Testis (tissue), 3 donors: ENCODE results near the gene CHDH. TPM values are rescaled to one million over a fixed set of nuclear protein-coding genes. Genes with fewer than 3 reads are reported as not detected.

Experiments used
- DNase-seq: peaks from one replicate; pipeline ENCODE4 v3.0.0-alpha.2; 2019
- H3K27ac ChIP-seq, 2 donors: fragments of 200-600 bp; sonication (generic); one replicate each; pipeline ENCODE4 v1.5.1; 2019
- H3K27me3 ChIP-seq: fragments of 200-600 bp; sonication (generic); one replicate; pipeline ENCODE4 v1.5.1; 2019
- H3K36me3 ChIP-seq: fragments of 200-600 bp; sonication (generic); one replicate; pipeline ENCODE4 v1.5.1; 2017; ENCODE audit warnings: low read depth; ENCODE audit errors: missing control alignments
- H3K4me1 ChIP-seq: fragments of 200-600 bp; sonication (generic); one replicate; pipeline ENCODE4 v1.5.1; 2019
- H3K4me3 ChIP-seq, 2 donors: fragments of 200-600 bp; sonication (generic); one replicate each; pipeline ENCODE4 v1.5.1; 2017 to 2019
- H3K9me3 ChIP-seq: fragments of 200-600 bp; sonication (generic); one replicate; pipeline ENCODE4 v1.5.1; 2017
- POLR2A ChIP-seq: fragments of 450-650 bp; IDR thresholded peaks from one replicate; pipeline ENCODE4 v1.6.1; 2017; ENCODE audit warnings: antibody characterized with exemption, mild to moderate bottlenecking, moderate library complexity
- WGBS, 2 donors: methylation state at CpG; one replicate each; pipeline ENCODE4 v1.1.5; 2018; 5-methylcytosine and 5-hydroxymethylcytosine counted together
- intact Hi-C: fragments of 100-400 bp; cut with DNase I; formaldehyde crosslinking; loops from one replicate; pipeline ENCODE4 v1.15.1; 2023; ENCODE audit warnings: low total_unique reads
- polyA plus RNA-seq: library from polyadenylated mRNA; stranded (reverse); fragments of 350-450 nt; fragmentation: Illumina TruSeq; extraction: RNeasy Lipid Tissue Mini Kit (QIAGEN cat#74804); gene quantifications from one replicate; pipeline ENCODE4 v1.2.3, GENCODE V29; 2014; ENCODE audit warnings: low read depth, low replicate concordance; ENCODE audit not compliant: insufficient read depth
- total RNA-seq, 2 donors: library from RNA; depleted of rRNA; stranded (reverse); fragments of >200 nt; gene quantifications; one replicate each; pipeline ENCODE4 v1.2.3, GENCODE V29; 2016
- TF ChIP-seq, protein P1 (sequence below), 3 experiments: fragments of 450-650 bp in 2 of 3; fragments of 200-600 bp in 1 of 3; sonication (generic) in 1 of 3; IDR thresholded peaks; one replicate each; pipeline ENCODE4 v1.5.1; 2016 to 2019; ENCODE audit warnings: antibody characterized with exemption in 3 of 3, mild to moderate bottlenecking in 2 of 3, moderate library complexity in 1 of 3

Gene CHDH
- total and polyA plus RNA-seq, 3 donors from 2014 or later: 13.5 to 41.4 (median 28.1) TPM

DNA sequence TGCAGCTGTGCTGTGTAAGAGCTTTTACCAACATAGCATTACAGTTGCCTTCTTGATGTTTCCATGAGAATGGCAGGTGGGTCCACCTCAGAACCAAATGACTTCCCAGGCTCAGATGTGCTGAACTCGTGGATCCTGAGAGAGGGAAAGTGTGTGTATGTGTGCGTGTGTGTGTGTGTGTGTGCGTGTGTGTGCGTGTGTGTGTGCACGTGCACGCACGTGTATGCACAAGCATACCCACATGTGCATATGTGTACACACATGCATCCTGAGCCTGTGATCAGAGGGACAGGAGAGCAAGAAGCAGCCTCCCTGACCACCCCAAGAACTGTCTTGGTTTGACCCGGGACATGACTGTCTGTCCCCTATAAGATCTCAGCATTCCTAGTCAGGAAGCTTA, 48.1 kb downstream of the CHDH start:
- Histone ChIP-seq H3K36me3 (no peaks in the 10 kb centered on the region), H3K27me3 (no peaks in the 10 kb centered on the region), H3K4me1 (no peaks in the 10 kb centered on the region), H3K27ac (no peak overlapping the region), H3K4me3 (no peak overlapping the region), H3K9me3 (no peaks in the 10 kb centered on the region)
- intact Hi-C loops: no loop called here
- DNase-seq: no peak
- WGBS, 2 donors: 80 to 85% methylated on average over 8 of the region's 8 CpGs
- TF ChIP-seq, protein P1, sequence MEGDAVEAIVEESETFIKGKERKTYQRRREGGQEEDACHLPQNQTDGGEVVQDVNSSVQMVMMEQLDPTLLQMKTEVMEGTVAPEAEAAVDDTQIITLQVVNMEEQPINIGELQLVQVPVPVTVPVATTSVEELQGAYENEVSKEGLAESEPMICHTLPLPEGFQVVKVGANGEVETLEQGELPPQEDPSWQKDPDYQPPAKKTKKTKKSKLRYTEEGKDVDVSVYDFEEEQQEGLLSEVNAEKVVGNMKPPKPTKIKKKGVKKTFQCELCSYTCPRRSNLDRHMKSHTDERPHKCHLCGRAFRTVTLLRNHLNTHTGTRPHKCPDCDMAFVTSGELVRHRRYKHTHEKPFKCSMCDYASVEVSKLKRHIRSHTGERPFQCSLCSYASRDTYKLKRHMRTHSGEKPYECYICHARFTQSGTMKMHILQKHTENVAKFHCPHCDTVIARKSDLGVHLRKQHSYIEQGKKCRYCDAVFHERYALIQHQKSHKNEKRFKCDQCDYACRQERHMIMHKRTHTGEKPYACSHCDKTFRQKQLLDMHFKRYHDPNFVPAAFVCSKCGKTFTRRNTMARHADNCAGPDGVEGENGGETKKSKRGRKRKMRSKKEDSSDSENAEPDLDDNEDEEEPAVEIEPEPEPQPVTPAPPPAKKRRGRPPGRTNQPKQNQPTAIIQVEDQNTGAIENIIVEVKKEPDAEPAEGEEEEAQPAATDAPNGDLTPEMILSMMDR (IDR thresholded peaks at IDR 0.05): no peak
- no peak for TF ChIP-seq POLR2A

DNA sequence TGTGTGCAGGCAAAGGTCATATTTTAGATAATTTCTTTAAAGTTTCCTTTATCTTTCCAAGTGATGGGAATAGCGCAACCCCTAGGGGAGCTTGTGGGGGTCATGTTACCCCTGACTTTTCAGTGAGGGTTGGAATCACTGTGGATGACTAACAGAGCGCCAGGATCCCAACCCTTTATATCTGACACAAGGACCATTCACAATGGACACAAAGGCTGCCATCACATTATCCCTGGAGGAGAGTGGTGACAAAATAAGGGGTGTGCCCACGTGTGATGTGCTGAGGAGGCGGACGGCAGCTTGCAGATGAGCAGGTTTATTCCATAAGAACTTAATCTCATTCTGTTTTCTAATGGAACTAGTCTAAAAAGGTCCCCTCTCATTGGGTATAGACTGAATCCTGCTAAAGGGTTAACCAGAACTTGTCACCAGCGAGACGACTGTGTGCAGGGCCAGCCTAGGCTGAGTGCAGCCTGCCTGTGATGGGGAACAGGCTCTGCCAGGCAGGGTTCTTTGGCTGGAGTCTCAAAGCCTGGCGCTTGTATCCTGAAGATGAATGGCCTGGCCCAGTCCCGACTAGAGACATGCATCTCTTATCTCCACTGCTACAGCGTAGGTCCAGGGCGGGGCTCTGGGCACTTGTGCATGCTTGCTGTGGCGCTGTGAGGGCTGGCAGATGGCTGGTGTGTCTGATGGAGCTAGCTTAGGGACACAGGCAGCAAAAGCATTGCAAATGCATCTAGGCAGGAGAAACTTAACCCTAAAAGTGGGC, 50.2 kb downstream of the CHDH start:
- H3K27me3 ChIP-seq: no peaks in the 10 kb centered on the region
- H3K27ac ChIP-seq: no peak overlapping the region
- H3K9me3 ChIP-seq: no peaks in the 10 kb centered on the region
- 68 to 72% methylated on average over 10 to 12 of the region's 12 CpGs for WGBS, 2 donors
- intact Hi-C loops: no loop called here
- no peak overlapping the region for H3K4me3 ChIP-seq
- H3K36me3 ChIP-seq: no peaks in the 10 kb centered on the region
- TF ChIP-seq, protein P1 (IDR thresholded peaks at IDR 0.05): no peak
- no peak for TF ChIP-seq POLR2A
- DNase-seq: peak; percentile 21
- no peaks in the 10 kb centered on the region for H3K4me1 ChIP-seq

DNA sequence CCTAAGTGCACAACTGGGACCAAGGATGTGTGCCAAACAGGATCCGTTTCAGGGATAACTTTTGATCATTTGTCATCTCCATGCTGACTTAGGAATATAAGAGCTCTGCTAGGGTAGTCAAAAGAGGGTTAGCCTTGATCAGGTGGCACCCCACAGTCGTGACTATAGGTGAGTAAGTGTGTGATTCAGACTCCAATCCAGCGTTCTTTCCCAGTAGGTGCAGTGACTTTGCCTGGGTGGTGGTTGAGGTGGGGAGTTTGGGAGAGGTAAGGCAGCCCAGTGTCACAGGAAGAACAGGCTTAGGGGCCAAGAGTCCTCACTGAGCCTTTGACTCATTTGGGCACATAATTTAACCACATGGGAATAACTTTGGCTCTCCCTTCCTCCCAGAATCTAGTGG, 51.0 kb downstream of the CHDH start:
- no peak overlapping the region for H3K27ac ChIP-seq
- H3K27me3 ChIP-seq: no peaks in the 10 kb centered on the region
- no peaks in the 10 kb centered on the region for H3K36me3 ChIP-seq
- TF ChIP-seq, protein P1 (IDR thresholded peaks at IDR 0.05): no peak
- TF ChIP-seq POLR2A: no peak
- no peak for DNase-seq
- intact Hi-C loops: no loop called here
- no peaks in the 10 kb centered on the region for H3K4me1 ChIP-seq
- H3K4me3 ChIP-seq: no peak overlapping the region
- H3K9me3 ChIP-seq: no peaks in the 10 kb centered on the region
- WGBS, 2 donors: 59 to 66% methylated on average over 3 of the region's 3 CpGs

DNA sequence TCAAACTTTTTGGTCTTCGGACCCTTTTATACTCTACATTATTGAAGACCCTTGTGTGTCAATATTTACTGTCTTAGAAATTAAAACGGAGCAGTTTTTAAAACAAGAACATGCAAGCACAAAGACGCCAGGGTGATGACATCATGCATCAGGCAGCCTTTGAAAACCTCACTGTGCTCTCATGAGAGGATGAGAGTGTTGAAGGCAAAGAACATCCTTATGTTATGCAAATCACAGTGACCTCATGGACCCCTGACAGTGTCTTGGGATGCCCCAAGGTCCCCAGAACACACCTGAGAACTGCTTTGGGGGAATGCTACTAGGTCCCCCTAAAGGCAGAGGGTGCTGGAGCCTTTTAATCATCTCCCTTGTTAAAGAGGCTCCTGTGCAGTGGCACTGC, 51.6 kb downstream of the CHDH start:
- no peaks in the 10 kb centered on the region for H3K9me3 ChIP-seq
- no peak for DNase-seq
- H3K4me3 ChIP-seq: no peak overlapping the region
- H3K36me3 ChIP-seq: no peaks in the 10 kb centered on the region
- H3K27me3 ChIP-seq: no peaks in the 10 kb centered on the region
- TF ChIP-seq, protein P1 (IDR thresholded peaks at IDR 0.05): no peak
- no peak for TF ChIP-seq POLR2A
- WGBS, 2 donors: 76 to 78% methylated on average over 3 of the region's 3 CpGs
- intact Hi-C loops: no loop called here
- no peaks in the 10 kb centered on the region for H3K4me1 ChIP-seq
- no peak overlapping the region for H3K27ac ChIP-seq

DNA sequence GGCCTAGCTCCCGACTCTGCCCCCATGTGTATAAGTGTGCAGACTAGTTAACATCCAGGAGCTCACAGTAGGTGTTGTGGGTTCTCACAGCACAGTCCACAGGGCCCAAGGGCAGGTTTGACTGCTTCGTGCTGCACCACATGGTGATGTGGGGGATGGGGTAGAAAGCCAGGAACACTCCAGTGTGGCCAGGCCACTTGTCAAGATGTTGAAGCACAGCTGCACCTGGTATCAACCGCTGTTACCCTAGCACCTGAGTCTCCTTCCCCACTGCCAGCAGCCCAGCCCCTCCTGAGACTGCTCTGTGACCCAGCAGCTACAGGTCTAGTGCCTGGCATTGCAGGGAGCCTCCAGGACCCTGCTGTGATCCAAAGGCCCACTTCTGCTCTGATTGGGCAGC, 53.4 kb downstream of the CHDH start:
- Histone ChIP-seq H3K27ac (no peak overlapping the region), H3K4me1 (no peaks in the 10 kb centered on the region), H3K27me3 (no peaks in the 10 kb centered on the region), H3K36me3 (no peaks in the 10 kb centered on the region), H3K4me3 (no peak overlapping the region), H3K9me3 (no peaks in the 10 kb centered on the region)
- intact Hi-C loops: no loop called here
- WGBS, 2 donors: 90 to 100% methylated on average over 1 to 3 of the region's 3 CpGs
- TF ChIP-seq, protein P1 (IDR thresholded peaks at IDR 0.05): no peak
- no peak for TF ChIP-seq POLR2A
- DNase-seq: no peak
